NCI-H146 treated with DMSO at 0.1 percent for 48 hours (cell line): ENCODE data around the gene ANKRD6.
A peak's percentile ranks its signal among the peaks of the same experiment; 100 is the strongest.
"Not testable (repeated sequence)": the region's sequence is repeated elsewhere in the genome, so short reads cannot be mapped to it uniquely, and the experiment has no call there.

Experiments used
- DNase-seq: peaks from one replicate; lab custom pipeline; 2025; ENCODE audit not compliant: unreplicated experiment; lab: John Stamatoyannopoulos, UW

Gene ANKRD6

DNA sequence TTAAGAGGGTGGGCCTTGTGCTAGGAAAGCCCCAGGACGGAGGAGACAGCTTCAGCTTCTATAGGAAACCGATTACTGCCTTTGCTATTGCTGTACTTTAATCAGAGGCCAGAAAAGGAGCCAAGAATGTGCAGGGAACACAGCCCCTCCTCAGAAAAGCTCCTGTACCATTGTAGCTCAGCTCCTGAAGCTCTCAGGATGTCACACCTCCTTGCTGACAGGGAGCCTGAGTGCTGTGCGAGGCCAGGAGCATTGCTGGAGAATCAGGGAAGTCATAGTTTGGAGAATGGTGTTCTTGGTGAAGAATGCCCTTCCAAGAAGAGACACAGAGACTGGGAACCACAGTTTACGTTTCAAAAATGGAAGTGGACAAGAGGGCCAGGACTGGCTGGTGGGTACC is 158.8 kb downstream of the ANKRD6 start:
- no peak for DNase-seq

DNA sequence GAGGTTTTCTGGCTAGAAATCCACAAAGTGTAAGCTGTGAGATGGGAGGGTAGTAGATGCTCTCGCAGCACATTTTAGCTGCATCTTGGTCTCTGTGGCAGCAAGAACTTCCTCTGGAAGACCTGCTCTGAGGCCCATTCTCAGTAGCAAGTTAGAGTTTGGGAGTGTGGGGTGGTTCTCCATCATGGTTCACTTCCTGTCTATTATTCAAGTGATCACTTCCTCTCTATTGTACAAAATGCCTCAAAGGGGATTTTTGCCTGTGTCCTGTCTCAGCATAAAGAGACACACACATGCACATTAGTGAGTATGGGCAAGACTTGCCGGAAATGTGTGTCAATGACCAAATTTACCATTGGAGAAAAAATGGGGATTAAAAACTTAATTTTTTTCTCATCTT is 163.1 kb downstream of the ANKRD6 start:
- DNase-seq, result no peak

DNA sequence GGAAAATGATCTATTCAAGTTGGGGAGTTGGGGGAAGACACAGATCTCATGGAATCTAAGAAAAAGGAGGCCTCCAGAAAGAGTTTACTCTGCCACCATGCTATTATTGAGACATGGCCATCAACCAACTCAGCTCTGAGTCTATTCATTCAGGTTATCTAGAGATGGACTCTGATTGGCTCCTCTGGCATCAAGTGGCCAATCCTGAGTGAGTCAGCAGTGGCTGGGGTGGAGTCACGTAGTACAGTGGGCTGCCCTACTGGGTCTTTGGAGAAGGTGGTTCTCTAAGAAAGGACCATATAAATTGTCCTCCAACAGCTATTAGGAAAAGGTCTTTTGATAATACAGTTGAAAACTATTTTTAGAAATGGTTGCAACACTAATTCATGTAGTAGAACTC is 163.5 kb downstream of the ANKRD6 start:
- DNase-seq, result no peak

DNA sequence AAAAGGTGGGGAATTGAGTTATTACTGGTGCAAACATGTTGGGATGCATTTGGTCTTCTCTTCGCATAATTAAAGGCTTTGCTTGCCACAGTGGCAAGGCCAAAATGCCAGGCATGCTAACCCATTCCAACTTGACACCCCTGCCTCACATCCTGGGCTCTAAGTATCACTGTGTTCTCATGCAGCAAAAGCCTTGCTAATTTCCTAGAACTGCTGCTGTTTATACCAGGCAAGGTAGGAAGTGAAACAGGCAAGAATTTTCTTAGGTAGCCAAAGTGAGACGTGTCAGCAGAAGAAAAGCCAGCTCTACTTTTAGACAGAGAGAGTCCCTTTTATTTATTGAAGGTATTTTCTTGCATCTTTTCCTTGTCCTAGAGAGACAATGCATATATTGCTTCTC is 164.4 kb downstream of the ANKRD6 start:
- DNase-seq, result no peak

DNA sequence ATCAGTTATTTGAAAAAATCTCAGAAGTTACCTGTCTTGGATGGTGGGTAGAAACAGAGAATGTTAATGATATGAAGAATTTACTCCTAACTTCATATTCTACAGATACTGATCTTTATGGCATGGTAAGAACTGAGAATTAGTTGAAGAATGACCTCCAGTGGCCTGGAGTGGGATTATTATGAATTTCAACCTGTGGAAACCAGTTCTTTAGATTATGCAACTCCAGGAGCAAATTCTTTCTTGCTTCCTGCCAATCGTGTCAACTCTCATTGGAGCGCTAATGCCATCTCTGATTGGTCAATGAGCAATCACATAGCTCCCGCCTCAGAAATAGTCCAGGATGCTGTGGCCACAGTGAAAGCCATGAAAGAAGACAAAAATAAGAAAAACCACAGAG is 165.0 kb downstream of the ANKRD6 start:
- peak; percentile 19 for DNase-seq

DNA sequence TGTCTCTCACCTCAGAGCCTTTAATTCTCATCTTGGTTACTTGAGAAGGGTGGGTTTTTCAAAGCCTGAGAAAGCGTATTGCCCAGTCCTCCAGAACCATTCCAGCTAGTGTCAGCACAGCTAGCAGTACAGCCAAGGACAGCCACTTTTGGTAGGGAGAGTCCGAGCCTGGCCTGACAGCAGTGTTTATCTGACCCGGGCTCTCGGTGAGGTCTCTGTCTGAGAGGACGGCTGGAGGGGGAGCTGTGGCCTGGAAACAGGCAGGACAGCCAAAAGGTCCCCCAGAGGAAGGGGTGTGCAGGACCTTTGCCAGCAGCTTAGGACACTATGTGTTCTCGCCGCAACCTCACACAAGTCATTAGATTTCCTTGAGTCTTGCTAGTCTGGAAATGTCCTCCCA is 166.8 kb downstream of the ANKRD6 start:
- DNase-seq, result no peak

DNA sequence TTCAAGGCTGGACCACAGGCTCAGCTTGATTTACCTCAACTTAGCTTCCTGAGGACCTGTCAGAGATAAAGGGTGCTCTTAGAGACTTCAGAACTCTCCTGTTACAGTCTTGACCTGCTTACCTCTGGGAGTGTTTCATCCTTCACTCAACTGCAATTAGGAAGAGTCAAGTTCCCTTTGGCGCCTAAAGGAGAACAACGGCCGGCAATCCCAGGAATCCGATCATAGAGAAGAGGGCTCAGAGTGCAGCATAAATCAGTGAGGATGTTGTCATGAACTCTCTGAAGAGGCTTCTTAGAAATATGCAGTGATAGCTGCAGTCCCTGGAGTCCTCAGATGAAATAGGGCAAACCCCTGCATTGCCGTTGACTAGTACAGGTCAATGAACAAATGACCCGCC is 169.2 kb downstream of the ANKRD6 start:
- no peak for DNase-seq

DNA sequence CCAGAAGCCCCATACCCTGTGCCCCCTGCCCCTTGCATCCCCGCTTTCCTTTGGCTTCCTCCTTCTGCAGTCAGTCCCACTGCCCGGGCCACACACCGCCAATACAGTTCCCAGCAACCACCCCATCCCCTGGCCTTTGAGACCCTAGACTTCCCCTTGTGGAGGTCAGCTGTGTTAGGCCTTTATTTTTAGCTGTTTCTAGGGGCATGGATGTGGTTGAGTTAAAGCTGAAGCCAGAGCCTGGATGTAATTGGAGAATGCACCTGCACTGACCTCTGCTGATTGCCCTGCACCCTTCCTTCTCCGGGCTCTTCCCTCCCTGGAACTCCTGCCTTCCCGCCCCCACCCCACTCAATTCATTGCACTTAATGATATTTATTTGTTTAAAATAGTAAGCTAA is 171.7 kb downstream of the ANKRD6 start:
- peak; percentile 24 for DNase-seq

DNA sequence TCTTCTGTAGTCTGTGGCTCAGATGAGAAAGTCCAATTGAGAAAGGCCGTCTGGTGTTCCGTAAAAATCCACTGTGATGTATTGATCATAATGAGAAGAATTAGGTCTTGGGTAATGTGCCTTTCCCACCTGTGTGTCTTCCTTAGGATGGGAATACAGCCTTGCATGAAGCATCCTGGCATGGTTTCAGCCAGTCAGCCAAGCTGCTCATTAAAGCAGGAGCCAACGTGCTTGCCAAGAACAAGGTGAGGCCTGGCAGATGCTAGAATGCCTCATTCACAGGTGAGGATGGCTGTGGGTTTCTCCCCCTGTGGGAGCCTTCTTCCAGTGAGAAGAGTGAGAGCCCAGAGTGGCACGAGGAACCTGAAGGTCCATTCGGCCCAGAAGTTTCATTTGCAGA is 172.9 kb downstream of the ANKRD6 start:
- no peak for DNase-seq

DNA sequence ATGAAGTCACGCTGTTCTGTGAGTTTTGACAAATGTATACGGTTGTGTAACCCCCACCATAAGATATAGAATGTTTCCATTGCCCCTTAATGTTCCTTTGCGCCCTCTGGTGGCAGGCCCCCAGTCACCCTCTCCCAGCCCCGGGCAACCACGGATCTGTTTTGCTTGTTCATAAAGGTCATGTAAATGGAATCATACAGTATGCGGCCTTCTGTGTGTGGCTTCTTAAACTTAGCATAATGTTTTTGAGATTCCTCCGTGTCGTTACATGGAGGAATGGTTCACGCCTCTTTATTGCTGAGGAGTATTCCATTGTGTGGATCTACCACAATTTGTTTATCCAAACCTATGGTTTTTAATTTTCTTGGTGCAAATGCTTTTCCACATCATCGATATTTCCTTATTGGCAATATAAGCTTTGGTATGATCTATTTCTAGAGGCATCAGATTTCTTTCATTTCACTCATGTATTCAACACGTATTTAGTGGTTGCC is 177.2 kb downstream of the ANKRD6 start:
- DNase-seq, result peak; percentile 33

DNA sequence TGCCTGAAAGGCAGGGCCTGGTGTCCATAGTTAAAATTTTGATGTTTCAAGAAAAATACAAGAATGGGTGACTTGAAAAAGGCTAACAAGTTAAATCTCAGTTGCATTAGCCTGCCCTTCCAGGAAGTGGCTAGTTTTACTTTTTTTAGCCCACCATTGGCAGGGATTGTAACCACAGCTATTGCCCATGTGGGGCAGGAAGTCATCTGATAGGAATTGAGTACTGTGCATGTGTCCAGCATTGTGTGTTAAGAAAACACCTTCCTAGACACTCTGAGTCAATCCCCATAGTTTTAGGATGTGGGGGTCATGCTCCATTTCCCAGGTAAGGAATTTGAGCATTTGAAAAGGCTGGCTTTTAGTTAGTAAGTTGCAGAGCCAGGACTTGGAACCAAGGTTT is 178.7 kb downstream of the ANKRD6 start:
- no peak for DNase-seq

DNA sequence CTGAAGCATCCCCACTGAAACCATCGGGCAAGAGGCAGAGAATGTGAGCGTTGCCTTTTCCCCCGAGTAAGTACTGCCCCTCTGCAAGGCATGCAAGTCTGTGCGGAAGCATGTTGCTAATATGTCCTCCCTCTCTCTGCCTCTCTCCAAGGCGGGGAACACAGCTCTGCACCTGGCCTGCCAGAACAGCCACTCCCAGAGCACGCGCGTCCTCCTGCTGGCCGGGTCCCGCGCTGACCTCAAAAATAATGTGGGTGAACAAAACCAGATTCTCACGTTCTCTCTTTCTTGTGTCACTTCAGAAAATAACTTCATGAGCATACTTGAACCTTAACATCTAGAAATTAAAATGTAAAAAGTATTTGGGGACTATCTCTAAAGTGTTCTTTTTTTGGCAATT is 179.2 kb downstream of the ANKRD6 start:
- no peak for DNase-seq

DNA sequence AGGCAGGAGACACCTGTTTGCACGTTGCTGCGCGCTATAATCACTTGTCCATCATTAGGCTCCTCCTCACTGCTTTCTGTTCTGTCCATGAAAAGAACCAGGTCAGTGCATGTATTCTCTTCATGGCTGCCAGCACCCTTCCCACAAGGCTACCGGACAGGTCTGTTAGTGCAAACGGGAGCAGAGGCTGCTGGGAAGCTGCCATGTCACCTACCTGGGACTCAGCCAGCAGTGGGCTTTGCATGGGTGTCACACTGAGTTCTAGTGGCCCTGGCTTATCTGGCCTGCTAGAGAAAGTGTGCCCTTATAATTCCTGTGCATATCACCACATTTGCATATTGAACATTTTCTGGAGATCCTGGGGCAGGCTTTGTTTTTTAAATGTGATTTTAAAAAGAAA is 180.8 kb downstream of the ANKRD6 start:
- no peak for DNase-seq

DNA sequence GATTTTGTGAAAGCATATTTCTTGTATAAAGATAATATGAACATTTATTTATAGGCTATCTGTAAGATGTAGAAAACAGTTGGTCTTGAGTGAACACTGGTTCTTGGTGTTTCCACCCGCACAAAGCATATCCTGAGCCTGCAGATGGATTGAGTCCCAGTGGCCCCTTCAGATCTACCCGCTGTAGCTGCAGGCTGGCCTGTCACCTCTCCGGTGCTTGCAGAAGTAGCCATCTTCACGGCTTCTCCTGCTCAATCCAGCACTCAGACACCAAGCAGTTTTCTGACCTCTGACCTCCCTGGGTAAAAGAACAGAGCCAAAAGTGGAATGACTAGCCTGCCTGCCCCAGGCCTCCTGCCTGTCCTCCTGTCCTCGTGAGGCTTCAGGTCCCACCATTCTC is 182.9 kb downstream of the ANKRD6 start:
- no peak for DNase-seq

DNA sequence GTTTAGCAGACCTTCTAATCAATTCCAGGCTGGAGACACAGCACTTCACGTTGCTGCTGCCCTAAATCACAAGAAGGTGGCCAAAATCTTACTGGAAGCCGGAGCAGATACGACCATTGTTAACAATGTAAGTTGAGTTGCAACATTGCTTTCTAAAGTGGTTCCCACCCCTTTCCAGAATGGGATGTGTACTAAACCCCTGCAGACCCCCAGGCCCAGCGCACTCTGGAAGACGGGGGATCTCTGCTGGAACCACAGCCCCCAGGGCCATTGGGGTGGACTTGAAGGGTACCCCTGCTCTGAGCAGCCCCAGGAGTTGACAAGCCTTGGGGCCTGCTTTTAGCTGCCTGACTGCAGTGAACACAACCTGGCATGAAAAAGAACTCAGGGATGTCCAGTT is 183.6 kb downstream of the ANKRD6 start:
- DNase-seq, result no peak

DNA sequence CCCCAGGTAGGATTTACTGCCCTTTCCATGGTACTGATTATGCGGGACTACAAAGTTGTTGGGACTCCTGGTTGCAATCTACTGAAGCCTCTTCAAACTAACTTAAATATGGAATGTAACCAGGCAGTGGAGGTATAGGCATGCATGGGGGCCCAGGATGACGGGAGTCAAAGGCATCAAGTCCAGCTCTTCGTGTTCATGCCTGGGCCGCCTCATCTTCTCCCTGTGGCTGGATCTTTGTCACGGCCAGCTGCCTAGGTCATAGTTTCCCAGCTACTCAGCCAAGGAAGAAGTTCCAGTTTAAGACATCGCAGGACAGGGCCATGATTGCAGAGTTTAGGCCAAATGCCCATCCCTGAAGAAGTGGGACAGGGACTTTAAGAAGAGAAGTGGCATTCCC is 185.1 kb downstream of the ANKRD6 start:
- no peak for DNase-seq

DNA sequence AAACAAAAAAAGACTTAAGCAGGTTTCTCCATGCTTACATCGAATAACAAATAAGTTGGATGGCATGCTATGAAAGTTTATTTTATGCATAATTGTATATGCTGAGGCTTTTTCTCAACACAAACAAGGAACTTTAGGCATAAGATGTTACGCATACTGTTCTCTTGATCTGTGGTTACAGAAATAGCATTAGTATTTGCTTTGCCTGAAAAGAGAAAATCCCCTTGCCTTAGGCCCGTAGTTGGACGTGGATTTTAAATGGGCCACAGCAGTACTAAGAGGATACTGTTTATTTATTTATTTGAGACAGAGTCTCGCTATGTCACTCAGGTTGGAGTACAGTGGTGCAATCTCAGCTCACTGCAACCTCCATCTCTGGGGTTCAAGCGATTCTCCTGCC is 186.6 kb downstream of the ANKRD6 start:
- DNase-seq, result no peak

DNA sequence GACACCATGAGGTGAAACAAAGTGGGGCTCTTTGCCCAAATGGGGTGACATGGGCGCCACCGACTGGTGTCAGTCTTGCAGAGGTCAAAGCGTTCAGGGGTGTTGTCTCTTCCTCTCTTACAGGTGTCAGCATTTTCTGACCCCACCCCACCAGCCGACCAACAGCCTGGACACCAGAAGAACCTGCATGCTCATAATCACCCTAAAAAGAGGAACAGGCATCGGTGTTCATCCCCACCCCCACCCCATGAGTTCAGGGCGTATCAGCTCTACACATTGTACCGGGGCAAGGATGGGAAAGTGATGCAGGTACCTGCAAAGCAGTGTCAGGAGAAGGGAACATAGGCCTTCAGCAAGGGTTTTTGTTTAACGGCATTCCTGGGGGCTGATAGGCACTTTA is 190.8 kb downstream of the ANKRD6 start:
- no peak for DNase-seq

DNA sequence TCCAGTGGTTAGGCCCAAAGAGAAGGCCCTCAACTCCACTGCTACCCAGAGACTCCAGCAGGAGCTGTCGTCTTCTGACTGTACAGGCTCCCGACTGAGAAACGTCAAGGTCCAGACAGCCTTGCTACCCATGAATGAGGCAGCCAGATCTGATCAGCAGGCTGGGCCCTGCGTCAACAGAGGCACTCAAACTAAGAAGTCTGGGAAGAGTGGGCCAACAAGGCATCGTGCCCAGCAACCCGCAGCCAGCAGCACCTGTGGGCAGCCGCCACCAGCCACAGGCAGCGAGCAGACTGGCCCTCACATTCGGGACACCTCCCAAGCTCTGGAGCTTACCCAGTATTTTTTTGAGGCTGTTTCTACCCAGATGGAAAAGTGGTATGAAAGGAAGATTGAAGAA is 197.5 kb downstream of the ANKRD6 start:
- DNase-seq, result no peak

DNA sequence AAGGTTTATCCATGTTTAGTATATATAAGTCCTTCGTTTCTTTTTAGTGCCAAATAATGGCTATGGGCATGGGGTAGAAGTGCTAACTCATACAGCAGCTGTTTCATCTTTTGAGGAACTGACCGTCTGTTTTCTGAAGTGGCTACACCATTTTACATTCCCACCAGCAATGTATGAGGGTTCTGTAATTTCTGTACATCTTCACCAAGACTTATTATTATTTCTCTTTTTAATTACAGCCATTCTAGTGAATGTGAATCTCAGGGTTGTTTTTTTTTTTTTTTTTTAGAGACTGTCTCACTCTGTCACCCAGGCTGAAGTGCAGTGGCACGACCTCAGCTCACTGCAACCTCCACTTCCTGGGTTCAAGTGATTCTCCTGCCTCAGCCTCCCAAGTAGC is 203.5 kb downstream of the ANKRD6 start:
- DNase-seq, result not testable (repeated sequence)

DNA sequence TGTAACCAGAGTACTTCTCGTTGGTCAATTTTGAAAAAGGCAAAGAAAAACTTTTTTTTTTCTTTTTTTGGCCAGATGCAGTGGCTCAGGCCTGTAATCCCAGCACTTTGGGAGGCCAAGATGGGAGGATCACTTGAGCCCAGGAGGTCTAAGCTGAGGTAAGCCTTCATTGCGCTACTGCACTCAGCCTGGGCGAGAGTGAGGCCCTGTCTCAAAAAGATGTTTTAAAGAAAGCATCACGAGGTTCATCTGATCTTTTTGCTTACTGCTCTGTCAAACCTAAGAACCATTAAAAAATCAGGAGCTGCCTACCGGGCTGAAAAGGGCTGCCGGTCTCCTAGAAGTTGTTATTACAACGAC is 205.0 kb downstream of the ANKRD6 start:
- DNase-seq, result peak; percentile 36

DNA sequence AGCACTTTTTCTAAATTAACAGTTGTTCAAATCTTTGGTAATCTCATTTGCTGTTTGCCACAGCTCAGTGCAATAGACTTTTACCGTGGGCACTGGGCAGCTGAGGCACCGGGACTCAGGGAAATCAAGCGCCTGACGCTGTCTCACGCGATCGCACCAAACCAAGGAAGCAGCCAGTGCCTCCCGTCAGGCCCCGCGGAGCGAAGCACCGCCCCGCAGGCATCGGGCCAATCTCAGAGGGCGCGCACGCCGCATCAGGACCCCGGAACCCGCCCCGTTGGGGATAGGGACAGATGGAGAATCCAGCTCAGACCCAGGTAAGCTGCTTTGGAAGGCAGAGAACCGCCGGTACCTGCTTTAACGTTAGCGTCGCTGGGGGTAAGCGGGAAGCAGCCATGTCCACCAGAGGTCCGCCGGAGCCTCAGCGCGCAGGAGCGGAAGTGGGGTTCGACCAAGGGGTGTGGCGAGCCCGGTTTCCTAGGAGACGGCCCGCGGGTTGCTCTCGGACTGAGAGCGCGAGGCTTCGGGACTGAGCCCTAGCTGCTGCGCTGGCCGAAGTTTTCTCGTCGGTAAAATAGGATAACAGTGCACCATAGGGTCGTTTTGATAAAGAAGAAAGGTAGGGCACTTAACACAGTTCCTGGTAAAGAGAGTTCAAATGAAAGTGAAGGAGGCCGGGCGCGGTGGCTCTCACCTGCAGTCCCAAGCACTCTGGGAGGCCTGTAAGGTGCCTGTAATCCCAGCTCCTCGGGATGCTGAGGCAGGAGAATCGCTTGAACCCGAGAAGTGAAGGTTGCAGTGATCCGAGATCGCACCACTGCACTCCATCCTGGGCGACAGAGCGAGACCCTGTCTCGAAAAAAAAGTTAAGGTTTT is 205.6 kb downstream of the ANKRD6 start, which contains the start of gene LYRM2:
TSS of gene LYRM2 (minus strand) at position 428 of the 876 bp plus-strand sequence. CDS start at position 397, 31 bp downstream.
- peak; percentile 87 for DNase-seq

DNA sequence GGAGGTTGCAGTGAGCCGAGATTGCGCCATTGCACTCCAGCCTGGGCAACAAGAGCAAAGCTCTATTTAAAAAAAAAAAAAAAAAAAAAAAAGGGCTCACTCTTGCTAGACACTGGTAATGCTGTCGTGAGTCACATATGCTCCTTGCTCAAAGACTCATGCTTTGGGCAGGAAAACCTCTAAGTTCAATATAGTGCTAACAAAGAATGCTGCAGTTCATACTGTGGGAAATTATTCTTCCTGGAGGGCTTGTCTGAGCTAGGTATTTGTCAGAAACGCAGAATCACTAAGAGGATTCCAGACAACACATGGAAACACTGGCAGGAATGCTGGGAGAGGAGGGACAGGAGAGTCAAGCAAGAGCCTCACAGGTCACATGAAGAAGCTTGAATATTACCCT is 207.9 kb downstream of the ANKRD6 start:
- no peak for DNase-seq
